Left renal pelvis (tissue), 4 donors: Measurements from ENCODE around the gene SLC6A16. TPM values are rescaled to one million over a fixed set of nuclear protein-coding genes. Genes with fewer than 3 reads are reported as not detected.
"Not testable (repeated sequence)": the region's sequence is repeated elsewhere in the genome, so short reads cannot be mapped to it uniquely, and the experiment has no call there.

Experiments used
- DNase-seq, 4 donors: peaks; one replicate each; pipeline ENCODE4 v3.0.0-alpha.2; 2013; ENCODE audit warnings: low read depth in 4 of 4, low spot score in 3 of 4
- polyA plus RNA-seq, 4 donors: library from polyadenylated mRNA; unstranded; fragments of 120-200 nt; gene quantifications; one replicate each; pipeline ENCODE4 v1.2.1, GENCODE V29; 2013; ENCODE audit not compliant: insufficient read length in 4 of 4

Gene SLC6A16
- polyA plus RNA-seq: 1 to 10 TPM; 1.8 to 5.1 (median 2.6) TPM

DNA sequence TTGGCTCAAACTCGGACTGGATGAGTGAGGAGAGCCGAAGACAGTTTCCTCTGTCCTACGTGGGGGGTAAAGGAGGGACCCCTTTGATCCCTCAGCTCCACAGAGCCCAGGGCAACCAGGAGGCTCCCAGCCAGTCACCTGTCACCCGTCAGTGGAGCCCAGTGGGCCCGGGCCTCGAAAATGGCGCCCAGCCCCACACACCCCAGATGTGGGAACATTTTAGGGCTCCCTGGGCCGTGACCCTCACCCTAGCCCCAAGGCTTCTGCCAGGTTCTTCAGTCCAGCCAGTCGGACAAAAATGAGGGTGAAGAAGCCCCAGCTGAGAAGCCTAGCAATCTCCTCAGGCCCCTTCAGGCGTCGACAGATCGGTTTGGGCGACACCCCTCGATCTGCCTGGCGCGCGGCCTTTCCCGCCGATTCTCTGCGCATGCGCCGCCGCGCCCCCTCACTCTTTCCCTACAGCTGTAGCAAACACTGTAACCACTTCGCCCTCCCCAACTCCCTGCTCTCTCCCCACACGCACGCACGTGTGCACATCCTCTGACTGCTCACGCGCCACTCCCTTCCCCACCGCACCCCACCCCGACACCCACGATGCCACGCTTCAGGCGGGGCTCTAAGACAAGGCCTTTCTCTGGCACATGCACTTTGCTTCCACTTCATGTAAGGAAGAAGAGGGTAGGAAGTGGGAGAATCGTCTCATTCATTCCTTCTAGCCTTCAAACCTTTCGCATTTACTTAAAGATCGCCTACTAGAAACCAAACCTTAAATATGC lies at the start of gene SLC6A16:
Gene SLC6A16 (minus strand): TSS at position 391 of the 776 bp plus-strand sequence. CDS start 13,844 bp downstream, outside the sequence.
- no peak for DNase-seq

DNA sequence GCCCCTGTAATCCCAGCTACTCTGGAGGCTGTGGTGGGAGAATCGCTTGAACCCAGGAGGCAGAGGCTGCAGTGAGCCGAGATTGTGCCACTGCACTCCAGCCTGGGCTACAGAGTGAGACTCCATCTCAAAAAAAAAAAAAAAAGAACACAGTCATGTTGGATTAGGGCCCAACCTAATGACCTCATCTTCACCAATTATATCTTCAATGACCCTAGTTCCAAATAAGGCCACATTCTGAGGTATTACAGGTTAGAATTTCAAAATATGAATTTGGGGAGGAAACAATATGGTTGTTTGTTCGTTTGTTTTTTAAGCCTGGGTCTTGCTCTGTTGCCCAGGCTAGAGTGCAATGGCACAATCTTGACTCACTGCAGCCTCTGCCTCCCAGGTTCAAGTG lies 48.2 kb upstream of the SLC6A16 start:
- not testable (repeated sequence) for DNase-seq

DNA sequence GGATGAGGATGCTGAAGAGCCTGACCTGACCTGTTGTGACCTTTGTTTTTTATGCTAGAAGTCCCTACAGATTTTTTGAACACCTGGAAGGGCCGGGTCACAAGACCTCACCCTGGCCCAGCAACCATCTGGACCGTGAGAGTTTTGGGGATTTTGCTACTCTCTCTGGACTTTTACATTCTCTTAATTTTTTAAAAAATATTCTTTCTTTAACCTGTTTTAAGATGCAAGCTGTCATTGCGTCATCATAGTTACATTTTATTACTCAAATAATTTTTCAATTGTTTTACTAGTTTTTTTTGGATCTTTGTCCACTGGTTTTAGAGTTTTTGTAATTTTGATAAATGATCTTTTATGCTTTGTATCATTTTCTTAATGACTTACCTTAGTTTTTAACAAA lies 46.2 kb upstream of the SLC6A16 start:
- no peak for DNase-seq

DNA sequence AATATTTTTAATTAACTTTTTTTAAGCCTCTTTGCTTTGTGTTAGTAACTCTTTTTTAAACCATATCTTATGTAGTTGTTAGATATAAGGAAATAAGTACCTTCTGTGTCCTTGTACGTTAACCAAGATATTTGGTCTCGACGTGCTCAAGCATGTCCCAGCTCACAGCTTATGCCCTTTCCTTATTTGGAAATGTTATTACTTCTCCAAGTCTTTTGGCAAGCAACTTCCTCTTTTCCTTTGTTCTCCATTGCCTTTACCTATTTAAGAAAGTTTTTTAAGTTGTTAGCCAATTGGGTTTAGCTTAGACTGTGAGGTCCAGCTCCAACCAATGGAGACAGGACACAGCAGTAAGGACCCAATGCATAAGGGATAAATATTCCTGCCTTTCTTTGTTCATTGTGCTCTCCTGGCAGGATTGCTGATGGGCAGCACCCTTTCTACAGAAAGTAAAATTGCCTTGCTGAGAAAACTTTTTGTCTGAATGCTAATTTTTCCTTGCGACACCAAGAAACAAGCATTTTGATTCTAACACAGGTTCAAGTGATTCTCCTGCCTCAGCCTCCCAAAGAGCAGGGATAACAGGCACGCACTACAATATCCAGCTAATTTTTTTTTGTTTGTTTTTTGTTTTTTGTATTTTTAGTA lies 43.8 kb upstream of the SLC6A16 start:
- DNase-seq: no peak

DNA sequence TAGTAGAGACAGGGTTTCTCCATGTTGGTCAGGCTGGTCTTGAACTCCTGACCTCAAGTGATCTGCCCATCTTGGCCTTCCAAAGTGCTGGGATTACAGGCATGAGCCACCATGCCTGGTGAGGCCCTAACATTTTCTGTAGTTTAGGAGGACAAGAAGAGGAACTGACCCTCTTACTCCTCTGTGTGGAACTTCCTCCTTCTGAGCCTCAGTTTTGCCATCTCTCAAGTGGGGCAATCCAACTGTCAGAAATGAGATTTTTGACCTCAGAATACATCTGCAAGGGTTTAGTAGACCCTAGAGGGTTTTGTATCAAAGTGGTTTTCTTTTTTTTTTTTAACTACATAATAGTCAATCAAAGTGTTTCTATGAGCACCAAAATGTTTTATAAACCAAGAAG lies 41.1 kb upstream of the SLC6A16 start:
- DNase-seq: no peak

DNA sequence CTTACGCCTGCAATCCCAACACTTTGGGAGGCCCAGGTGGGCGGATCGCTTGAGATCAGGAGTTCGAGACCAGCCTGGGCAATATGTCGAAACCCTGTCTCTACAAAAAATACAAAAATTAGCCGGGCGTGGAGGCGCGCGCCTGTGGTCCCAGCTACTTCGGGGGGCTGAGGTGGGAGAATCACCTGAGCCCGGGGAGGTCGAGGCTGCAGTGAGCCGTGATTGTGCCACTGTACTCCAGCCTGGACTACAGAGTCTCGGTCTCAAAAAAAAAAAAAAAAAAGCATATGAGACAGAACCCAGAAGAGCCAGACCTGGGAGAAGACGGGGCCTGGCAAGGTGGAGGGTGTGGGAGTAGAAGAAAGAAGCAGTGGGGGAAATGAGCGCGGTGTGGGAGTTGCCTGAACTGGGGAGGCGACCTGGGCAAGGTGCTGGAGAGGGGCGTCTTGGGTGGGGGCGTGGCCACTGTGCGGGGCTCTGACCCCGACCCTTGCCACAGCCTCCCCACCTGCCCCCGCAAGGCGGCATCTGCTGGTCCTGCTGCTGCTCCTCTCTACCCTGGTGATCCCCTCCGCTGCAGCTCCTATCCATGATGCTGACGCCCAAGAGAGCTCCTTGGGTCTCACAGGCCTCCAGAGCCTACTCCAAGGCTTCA lies 39.2 kb upstream of the SLC6A16 start:
- no peak for DNase-seq

DNA sequence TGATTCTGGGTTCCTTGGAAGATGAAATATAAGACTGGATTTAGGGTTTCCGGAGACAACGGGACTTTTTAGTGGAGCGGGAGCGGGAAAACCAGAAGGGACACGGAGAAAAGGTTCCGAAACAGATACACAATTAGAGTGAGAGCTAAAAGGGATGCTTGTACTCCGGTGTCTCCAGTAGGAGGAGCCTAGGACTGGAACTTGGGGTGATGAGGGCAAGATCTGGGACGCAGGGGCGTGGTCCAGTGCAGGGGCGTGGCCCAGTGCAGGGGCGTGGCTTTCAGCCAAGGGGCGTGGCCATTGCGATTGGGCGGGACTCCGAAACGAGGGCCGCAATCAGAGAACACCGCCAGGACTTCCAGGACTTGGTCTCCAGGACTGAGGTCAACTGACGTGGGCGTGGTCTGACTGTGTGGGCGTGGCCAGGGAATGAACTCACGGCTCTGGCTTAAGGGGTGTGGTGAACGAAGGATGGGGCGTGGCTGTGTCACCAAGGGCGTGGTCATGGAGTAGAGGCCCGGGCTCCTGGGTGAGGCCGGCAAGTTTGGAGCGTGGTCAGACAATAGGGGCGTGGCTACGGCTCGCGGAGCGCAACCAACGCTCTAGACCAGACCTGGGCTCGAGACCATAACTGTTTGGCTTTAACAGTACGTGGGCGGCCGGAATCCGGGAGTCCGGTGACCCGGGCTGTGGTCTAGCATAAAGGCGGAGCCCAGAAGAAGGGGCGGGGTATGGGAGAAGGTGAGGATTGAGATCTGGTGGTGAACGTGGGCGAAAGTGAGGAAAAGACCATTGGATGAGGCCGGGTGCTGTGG lies 38.5 kb upstream of the SLC6A16 start, which contains the start of gene DKKL1:
Gene DKKL1 (plus strand): TSS at position 610 of the 815 bp plus-strand sequence. CDS start 122 bp downstream, at position 732.
- peak; percentile 88 to 97 (median 94) for DNase-seq

DNA sequence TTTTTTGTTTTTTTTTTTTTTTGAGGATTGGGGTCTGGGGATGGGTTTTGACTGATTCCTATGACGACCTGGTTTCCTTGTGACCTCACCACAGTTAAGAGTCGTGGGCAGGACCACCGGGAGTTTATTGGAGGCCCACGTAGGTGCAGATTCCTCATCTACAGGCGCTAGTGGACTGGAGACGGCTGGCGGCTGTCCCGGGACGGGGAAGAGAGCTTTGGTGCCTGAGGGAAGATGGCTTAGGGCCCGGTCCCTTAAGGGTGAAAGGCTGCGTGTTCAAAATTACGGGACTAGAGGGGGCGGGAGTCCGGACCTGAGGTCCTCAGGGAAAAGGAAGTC lies 37.9 kb upstream of the SLC6A16 start:
- DNase-seq: no peak

DNA sequence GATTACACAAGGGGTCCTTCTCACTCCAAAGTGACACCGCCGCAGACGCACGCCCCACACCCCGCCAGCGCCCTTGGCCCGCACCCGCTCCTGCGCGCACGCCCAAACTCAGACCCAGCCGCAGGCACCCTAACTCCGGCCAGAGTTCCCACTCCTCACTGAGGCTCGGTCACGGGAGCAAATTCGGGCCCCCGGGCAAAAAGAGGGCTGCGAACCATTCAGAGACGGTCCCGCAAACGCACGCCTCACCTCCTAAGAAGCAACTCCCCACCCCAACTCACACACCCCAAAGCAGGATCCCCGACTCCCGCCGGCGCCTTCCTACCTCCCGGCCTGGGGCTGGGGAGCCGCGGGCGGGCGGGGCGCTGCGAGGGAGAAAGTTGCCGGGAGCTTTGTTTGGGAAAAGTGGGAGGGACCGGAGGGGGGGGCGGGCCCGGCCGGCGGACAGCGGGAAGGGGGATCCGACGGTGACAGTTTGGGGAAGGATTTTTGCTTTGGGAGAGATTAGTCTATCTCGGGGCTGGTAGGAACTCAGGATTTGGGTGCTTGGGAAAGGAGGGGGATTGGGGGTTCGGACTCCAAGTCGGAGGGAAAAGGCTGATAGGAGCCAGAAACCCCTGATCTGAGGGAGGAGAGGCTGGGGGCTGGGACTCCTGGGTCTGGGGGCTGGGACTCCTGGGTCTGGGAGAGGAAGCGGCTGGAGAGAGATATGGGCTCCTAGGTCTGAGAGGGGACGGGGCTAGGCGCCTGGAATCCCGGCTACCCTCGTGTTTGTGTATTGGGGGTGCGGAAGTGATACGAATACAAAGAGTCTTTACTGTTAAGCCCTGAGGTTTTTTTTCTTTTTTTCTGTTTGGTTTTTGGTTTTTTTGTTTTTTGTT lies 37.3 kb upstream of the SLC6A16 start, which contains the start of gene TEAD2:
Gene TEAD2 (minus strand): TSS at position 369 of the 881 bp plus-strand sequence. CDS start 2,341 bp downstream, outside the sequence.
- peak in 3 of 4 donors; percentile 48 to 61 (median 48) for DNase-seq

DNA sequence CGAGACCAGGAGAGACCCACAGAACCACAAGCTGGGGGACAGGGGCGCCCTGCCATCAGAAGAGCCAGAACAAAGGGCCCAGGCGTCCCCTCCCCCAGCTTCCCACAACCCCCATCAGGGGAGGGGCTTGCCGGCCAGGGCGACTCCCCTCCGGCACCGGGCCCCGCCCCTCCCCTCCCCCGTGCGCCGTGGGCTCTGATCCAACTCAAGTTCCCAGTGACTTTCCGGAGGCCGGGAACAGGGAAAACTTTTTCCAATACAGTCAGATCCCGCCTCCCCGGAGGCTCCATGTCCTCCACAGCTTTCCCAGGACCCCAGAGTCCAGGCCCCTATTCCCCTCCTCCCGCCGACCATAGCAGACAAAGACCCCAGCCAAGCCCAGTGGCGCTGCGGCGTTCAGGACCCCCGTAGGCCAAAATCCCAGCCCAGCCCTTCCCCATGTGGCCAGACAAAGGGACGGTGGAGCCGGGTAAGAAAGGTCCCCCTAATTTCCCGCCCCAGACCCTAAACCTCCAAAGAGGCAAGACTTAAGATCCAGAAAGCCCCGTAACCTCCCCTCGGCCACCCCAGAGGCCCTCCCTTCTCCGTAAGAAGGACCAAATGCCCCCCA lies 36.6 kb upstream of the SLC6A16 start:
- DNase-seq: peak; percentile 85 to 88 (median 86)

DNA sequence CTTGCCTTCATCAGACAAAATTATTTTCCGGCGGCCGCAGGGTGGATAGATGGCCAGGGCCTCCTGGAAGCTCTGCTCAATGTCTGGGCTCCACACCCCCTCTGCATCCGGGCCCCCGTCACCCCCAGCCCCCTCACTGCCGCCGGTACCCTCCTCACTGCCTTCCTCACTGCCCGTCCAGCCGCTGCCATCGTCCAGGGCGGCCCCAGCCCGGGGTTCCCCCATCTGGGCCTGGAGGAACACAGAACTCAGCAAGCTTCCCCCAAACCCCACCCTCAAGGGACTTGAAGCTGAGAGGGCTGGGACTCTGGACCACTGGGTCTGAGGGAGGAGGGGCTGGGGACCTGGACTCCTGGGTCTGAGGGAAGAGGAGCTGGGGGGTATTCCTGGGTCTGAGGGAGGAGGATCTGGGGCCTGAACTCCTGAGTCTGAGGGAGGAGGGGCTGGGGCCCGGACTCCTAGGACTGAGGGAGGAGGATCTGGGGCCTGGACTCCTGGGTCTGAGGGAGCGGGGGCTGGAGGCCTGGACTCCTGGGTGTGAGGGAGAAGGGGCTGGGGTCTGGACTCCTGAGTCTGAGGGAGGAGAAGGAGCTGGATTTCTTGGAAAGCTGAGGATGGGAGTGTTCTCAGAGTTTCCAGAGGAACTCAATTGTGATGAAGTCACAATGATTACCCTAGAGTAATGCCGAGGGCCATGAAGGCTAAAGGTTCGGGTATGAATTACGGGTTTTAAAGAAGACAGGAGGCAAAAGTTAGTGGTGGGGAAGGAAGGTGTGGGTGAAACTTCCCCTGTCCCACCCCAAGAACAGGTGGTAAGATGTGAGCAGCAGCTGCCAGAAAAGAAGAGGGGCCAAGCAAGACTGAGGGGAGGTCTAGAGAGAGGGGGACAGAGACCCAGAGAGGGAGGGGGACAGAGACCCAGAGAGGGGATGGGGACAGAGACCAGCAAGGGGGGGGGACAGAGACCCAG lies 35.1 kb upstream of the SLC6A16 start:
- no peak for DNase-seq

DNA sequence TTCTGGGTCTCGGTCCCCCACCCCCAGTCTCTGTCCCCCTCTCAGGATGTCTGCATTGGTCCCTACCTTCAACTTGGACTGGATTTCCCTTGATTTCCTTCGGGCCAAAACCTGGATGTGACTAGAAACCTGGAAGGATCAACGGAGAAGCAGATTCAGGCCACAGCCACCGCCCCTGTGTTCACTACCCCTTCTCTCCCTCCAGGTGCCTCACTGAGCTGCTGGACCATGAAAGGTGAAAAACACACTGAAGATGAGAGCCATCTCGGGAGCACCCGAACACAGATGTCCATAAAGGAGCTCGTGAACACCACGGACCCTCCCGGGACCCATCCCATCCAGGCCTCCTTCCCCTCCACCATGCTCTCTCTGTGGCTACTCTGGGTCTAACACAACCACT lies 32.2 kb upstream of the SLC6A16 start:
- no peak for DNase-seq

DNA sequence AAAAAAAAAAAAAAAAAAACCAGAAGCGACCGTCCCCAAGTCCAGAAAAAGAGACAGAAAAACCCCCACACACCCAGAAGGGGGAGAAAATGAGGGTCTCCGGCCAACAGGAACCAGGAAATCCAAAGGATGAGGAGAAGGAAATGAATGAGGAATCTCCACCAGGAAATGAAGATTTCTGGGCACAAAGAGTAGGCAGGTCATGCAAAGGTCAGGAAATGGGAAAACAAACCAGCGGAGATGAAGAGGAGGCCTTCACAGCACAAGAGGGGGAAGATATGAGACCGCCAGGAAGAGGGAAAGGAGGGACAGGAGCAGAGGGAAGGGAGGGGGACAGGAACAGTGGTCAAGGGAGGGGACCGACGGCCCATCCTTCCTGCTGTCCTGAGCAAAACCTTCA lies 31.4 kb upstream of the SLC6A16 start:
- no peak for DNase-seq

DNA sequence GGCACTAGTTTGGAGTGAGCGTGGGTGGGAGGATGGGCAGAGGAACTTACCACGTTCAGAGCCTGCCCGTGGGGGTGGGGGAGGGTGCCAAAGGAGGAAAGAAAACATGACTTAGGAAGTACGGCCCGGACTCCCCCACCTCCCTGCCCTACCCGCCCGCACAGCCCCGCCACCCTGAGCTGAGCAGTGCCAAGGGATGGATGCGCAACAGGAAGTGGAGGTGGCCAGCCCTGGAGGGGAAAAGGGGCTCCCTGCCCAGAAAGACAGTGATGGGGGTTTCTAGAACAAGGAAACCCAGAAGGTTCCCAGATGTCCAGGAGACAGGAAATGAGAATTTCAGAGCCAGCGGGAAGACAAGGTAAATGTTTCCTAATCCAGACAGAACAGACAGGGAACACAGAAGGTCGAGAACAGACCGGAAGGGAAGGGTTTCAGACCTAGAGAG lies 30.9 kb upstream of the SLC6A16 start:
- no peak for DNase-seq

DNA sequence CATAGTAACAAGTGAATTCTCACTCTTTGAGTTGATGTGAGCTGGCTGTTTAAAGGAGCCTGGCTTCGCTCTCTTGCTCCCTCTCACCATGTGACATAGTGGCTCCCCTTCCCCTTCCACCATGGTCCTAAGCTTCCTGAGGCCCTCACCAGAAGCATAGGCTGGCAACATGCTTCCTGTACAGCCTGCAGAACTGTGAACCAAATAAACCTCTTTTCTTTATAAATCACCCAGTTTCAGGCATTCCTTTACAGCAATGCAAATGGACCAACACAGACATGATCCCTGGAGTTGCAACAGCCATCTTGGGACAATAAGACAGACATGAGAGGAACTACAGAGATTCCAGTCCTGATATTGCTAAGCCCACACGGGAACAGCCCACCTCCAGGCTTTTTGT lies 24.6 kb upstream of the SLC6A16 start:
- no peak for DNase-seq

DNA sequence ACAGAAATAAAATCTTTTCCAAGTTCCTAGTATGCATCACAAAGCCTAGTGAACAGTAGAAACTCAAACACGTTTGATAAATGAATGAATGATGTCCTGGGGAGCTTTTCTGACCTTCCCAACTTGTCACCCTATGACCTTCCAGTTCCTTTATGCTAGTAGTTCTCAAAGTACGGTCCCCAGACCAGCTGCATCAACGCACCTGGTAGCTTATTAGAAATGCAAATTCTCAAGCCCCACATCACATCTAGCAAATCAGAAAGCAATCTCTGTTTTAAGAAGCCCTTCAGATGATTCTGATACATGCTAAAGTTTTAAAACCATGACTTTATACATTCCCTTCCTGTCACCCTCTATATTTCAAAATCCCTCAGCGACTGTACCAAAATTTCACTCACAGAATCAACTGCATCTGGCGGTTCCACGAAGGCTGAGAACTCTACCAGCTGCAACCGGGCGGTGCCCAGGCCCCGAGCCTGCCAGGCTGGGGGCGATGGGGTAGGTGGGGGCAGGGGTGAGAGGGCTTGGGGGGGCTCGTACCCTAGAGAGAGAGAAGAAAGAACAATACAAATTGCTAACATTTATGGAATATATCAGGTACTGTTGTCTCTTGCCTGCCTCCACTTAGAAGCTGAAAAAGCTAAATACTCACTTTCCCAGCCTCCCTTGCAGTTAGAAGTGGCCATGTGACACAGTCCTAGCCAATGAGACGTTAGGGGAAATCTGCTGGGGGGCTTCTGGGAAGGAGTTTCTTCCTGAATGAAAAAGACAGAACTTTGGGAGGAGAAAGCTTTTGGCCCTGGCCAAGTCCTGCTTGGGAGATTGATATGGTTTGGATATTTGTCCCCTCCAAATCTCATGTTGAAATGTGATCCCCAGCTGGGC lies 23.6 kb upstream of the SLC6A16 start:
- no peak for DNase-seq

DNA sequence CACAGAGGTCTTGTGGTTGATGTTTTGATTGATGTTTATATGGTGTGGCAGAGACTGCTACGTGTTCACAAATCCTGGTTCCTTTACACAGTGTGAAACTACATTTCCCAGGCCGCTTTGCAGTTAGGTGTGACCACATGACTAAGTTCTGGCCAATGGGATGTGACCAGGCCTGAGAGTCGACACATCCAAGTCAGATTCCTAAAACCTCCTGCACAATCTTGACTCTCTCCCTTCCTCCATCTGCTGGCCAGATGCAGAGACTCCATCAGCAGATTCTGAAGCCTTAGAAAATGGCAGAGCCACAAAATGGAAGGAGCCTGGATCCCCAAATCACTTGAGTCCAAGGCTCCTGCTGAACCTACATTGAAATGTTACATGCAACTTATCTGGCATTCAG lies 22.8 kb upstream of the SLC6A16 start:
- no peak for DNase-seq
